ENCODE data around the gene P2RX4.

The P2RX4 gene

GRCh38 chr12:121279507-121279915 lies 69.6 kb downstream of the P2RX4 start:
- TF ChIP-seq POLR2AphosphoS5 (IDR thresholded peaks at IDR 0.05; ENCODE audit: low read depth, low read length), result no peak
- TF ChIP-seq FOXP2 (optimal IDR thresholded peaks at IDR 0.05; ENCODE audit: borderline replicate concordance, extremely low read depth, extremely low read length, insufficient read depth), result no peak
- no peak for TF ChIP-seq SIN3A (IDR thresholded peaks at IDR 0.05; ENCODE audit: borderline replicate concordance, insufficient read depth, low read length)
- TF ChIP-seq TAF1 (IDR thresholded peaks at IDR 0.05; ENCODE audit: borderline replicate concordance, insufficient read depth, low read length), result no peak
- TF ChIP-seq REST (IDR thresholded peaks at IDR 0.05; ENCODE audit: insufficient read depth in 1 of 2, low read depth in 2 of 2, low read length in 2 of 2), result no peak

DNA sequence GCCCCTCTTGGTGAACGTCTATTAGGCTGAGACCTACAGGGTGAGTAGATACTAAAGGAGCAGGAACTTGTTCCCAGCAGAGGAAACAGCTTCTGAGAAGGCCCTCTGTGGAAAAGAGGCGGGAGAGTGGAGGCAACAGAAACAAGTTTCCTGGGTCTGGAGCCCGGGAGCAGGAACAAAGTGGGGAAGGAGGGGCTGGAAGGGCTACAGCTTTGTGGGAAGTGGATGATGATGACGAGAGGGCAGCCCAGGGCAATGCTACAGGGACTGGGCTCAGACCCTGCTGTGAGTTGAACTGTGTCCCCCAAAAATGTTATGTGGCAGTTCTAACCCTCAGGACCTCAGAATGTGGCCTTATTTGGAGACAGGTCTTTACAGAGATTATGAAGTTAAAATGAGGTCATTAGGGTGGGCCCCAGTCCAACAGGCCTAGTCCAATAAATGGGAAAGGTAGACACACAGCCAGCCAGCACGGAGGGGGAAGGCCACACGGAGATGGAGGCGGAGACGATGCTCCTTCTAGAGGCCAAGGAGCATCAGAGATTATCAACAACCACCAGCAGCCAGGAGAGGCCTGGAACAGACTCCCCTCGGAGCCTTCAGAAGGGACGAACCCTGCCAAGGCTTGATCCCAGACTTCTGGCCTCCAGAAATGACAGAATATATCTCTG lies 72.3 kb downstream of the P2RX4 start:
- no peak for TF ChIP-seq TAF1 (IDR thresholded peaks at IDR 0.05; ENCODE audit: borderline replicate concordance, insufficient read depth, low read length)
- TF ChIP-seq REST (IDR thresholded peaks at IDR 0.05; ENCODE audit: insufficient read depth in 1 of 2, low read depth in 2 of 2, low read length in 2 of 2), result no peak
- no peak for TF ChIP-seq SIN3A (IDR thresholded peaks at IDR 0.05; ENCODE audit: borderline replicate concordance, insufficient read depth, low read length)
- TF ChIP-seq FOXP2 (optimal IDR thresholded peaks at IDR 0.05; ENCODE audit: borderline replicate concordance, extremely low read depth, extremely low read length, insufficient read depth), result no peak
- TF ChIP-seq POLR2AphosphoS5 (IDR thresholded peaks at IDR 0.05; ENCODE audit: low read depth, low read length), result no peak

- TF ChIP-seq REST (IDR thresholded peaks at IDR 0.05; ENCODE audit: insufficient read depth in 1 of 2, low read depth in 2 of 2, low read length in 2 of 2) (no peak), FOXP2 (optimal IDR thresholded peaks at IDR 0.05; ENCODE audit: borderline replicate concordance, extremely low read depth, extremely low read length, insufficient read depth) (no peak), TAF1 (IDR thresholded peaks at IDR 0.05; ENCODE audit: borderline replicate concordance, insufficient read depth, low read length) (no peak), POLR2AphosphoS5 (IDR thresholded peaks at IDR 0.05; ENCODE audit: low read depth, low read length) (no peak), SIN3A (IDR thresholded peaks at IDR 0.05; ENCODE audit: borderline replicate concordance, insufficient read depth, low read length) (no peak)
Observed at GRCh38 chr12:121283388-121283787, 73.5 kb downstream of the P2RX4 start.

All from PFSK-1 (cell line).